Stimulated activated naive CD8-positive, alpha-beta T cell treated with anti-CD3 and anti-CD28 coated beads, Interleukin-15, amount 100 ng/mL, for 72 hours (primary cell): ENCODE results near the gene EFNA5.

Experiments
- ATAC-seq: fragments of 150-1000 bp; cut with Tn5 transposase; 2 replicates; pipeline ENCODE4 v1.10.0; 2021; ENCODE audit warnings: mild to moderate bottlenecking, moderate library complexity
- DNase-seq, 2 donors: peaks; one replicate each; pipeline ENCODE4 v3.0.0; 2021 to 2022
- H3K27ac Mint-ChIP-seq, 2 donors: one replicate each; pipeline ENCODE4 v1.8.0; 2022; ENCODE audit warnings: mild to moderate bottlenecking in 2 of 2, mixed read lengths in 2 of 2, moderate library complexity in 2 of 2
- H3K27me3 Mint-ChIP-seq: one replicate; pipeline ENCODE4 v1.8.0; 2022; ENCODE audit warnings: mixed read lengths
- H3K4me1 Mint-ChIP-seq: one replicate; pipeline ENCODE4 v1.8.0; 2022; ENCODE audit warnings: mild to moderate bottlenecking, mixed read lengths
- H3K4me3 Mint-ChIP-seq, 2 donors: one replicate each; pipeline ENCODE4 v1.8.0; 2022; ENCODE audit warnings: mild to moderate bottlenecking in 2 of 2, mixed read lengths in 2 of 2, moderate library complexity in 1 of 2
- H3K9me3 Mint-ChIP-seq, 2 donors: one replicate each; pipeline ENCODE4 v1.8.0; 2022; ENCODE audit warnings: mixed read lengths in 2 of 2

Gene EFNA5

DNA sequence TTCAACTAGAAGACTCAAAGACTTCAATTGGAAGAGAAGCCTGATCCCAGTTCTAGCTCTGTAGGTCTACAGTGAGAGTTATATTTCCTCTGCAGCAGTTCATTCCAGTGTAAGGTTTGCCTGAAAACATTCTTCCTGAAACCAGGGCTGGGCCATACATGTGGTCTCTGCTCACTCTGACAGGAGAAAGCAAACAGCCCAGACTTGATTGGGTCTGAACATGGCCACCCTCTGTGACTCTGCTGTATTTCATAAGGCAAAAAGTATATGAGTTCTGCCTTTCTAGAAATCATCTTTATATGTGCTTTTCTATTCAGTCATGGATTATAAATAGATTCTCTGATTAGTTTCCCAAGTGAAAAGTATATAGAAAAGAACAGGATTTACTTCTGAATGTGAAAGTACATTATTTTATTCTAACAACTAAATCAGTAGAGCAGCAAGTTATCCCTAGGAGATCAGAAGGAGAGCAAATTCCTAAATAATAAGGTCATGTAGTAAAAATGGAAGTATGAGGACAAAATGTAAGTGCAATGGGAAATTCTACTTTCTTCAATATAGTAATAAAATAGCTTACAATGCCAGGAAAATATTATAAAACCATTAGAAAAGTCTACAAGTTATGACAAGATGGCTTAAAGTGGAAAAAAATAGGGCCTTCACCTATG, 144.3 kb downstream of the EFNA5 start:
- Mint-ChIP-seq H3K27me3 (peaks cover under 1% of the 10 kb centered on the region), H3K9me3 (no peaks in the 10 kb centered on the region), H3K27ac (no peak overlapping the region), H3K4me3 (no peak overlapping the region), H3K4me1 (no peaks in the 10 kb centered on the region)
- DNase-seq (no peak), ATAC-seq (no peak)

DNA sequence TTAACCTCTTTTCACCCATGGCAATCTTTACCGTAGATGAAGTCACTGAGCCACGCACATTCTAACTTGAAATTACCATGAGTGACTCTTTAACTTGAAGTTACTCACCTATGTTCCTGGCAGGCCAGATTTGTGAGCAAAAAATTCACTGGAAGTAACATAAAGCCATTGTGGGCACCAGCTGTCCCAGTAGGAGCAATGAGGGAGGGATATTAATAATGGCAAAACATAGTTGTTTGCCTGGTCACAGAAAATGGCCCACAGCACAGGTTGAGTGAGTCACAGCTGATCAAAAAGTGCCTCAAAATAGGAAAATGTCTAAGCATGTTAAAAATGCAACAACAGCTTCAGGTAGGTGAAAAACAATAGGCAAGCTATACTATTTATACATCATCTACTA, 146.6 kb downstream of the EFNA5 start:
- Mint-ChIP-seq H3K4me3 (no peak overlapping the region), H3K9me3 (no peaks in the 10 kb centered on the region), H3K27ac (no peak overlapping the region), H3K27me3 (no peaks in the 10 kb centered on the region), H3K4me1 (no peaks in the 10 kb centered on the region)
- ATAC-seq: no peak
- no peak for DNase-seq

DNA sequence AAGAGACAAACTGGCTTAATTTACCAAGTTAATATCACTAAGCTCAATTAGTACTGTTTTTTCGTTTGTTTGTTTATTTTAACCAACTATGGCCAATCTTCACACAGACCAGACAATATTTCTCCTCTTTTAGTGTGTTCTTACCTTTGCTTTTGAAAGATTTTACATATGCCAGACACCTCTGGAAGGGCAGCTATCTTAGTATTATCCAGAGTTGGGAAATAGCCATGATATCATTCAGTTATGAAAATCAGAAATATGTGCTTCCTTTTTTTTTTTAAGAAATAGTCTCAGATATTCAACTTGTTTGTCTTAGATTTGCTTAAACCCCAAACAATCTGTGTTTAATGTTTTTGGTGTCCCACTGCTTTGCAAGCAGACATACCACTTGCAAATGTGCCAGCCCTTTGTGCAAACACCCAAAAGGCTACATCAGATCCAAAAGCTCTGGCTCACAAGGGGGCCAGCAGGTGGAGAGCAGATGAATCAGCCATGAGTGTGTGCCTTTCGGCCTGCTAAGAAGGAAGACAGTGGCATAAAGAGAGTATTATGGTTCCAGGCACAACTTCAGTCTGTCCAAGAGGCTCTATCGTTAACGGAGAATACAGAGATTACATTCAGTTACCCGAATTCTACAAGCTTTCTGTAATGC, 147.6 kb downstream of the EFNA5 start:
- ATAC-seq: no peak
- H3K4me3 Mint-ChIP-seq: no peak overlapping the region
- H3K27me3 Mint-ChIP-seq: no peaks in the 10 kb centered on the region
- DNase-seq: no peak
- H3K4me1 Mint-ChIP-seq: no peaks in the 10 kb centered on the region
- no peak overlapping the region for H3K27ac Mint-ChIP-seq
- no peaks in the 10 kb centered on the region for H3K9me3 Mint-ChIP-seq

DNA sequence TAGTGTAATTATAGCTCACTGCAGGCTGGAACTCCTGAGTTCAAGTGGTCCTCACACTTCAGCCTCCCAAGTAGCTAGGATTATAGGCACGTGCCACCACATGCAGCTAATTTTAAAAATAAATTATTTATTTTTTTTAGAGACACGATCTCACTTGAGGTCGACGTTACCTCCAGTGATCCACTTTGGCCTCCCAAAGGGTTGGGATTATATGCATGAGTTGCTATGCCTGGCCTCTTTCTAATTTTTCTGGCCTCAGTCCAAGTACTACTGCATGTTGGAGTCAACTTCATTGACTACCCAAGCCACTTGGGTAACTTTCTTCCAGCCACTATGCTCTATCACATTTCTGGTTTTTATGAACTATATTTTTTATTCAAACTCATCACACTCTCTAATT, 148.3 kb downstream of the EFNA5 start:
- Mint-ChIP-seq H3K4me1 (no peaks in the 10 kb centered on the region), H3K4me3 (no peak overlapping the region), H3K27ac (no peak overlapping the region), H3K27me3 (no peaks in the 10 kb centered on the region), H3K9me3 (no peaks in the 10 kb centered on the region)
- no peak for DNase-seq
- ATAC-seq: no peak

DNA sequence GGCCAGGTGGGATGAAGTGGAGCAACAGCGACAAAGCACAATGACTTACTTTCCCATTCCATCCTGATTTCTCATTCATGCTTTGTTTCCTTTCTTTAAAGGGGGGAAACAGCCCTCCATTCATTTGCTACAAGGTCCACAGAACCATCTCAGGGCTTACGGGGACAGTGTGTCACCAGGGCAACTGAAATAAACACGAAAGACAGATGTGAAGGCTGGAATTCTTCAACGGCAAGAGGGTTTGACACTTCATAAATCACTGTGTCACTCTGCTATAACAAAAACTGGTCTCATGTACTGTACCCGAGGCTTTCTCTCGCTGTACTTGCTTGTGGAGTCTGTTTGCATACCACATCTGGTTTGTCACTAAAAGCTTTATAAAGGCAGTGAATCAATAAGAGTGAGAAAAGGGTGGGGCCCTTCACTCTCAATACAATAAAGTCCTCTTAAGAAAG, 150.8 kb downstream of the EFNA5 start:
- H3K4me3 Mint-ChIP-seq: no peak overlapping the region
- DNase-seq (no peak), ATAC-seq (no peak)
- no peaks in the 10 kb centered on the region for H3K9me3 Mint-ChIP-seq
- no peak overlapping the region for H3K27ac Mint-ChIP-seq
- H3K4me1 Mint-ChIP-seq: no peaks in the 10 kb centered on the region
- no peaks in the 10 kb centered on the region for H3K27me3 Mint-ChIP-seq

DNA sequence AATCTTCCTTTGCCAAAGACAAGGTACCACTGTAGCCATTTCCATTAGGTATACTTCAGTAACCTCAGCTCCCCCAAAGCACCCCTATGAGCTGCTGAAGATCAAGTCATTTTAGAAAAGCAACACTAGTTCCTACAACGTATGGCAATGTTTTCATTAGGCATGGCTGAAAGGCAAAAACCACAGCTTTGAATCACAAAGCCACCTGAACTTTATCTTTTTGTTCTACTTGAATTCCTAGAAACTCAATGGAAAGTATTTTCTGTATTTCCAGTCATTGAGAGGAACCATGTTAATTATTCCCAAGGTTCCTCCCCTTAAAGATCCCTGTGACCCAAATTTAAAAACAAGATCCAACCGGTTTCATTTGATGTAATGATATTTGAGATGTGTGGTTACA, 152.1 kb downstream of the EFNA5 start:
- Mint-ChIP-seq H3K27me3 (peaks cover 4% of the 10 kb centered on the region), H3K4me3 (no peak overlapping the region), H3K9me3 (no peaks in the 10 kb centered on the region), H3K27ac (no peak overlapping the region), H3K4me1 (no peaks in the 10 kb centered on the region)
- DNase-seq: no peak
- ATAC-seq: no peak

DNA sequence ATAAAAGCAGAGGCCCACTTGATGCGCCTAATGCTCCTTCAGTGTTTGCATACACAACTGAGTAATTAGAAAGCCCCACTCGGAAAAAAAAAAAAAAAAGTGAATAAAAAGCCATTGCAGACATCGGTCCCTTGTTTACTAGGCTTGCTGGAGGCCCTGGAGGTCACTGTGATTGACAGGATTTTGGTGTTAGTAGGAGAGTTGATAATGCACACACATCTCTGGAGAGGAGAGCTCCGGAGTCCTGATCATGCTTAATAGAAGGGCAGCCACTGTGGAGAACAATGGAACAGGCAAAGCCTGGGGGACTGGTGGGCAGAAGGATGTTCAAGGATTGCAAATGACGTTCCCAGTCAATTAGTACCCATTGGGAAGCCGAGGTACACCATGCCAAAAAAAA, 152.5 kb downstream of the EFNA5 start:
- no peak for DNase-seq
- no peak for ATAC-seq
- Mint-ChIP-seq H3K27ac (no peak overlapping the region), H3K9me3 (no peaks in the 10 kb centered on the region), H3K4me1 (no peaks in the 10 kb centered on the region), H3K27me3 (peaks cover 8% of the 10 kb centered on the region), H3K4me3 (no peak overlapping the region)

DNA sequence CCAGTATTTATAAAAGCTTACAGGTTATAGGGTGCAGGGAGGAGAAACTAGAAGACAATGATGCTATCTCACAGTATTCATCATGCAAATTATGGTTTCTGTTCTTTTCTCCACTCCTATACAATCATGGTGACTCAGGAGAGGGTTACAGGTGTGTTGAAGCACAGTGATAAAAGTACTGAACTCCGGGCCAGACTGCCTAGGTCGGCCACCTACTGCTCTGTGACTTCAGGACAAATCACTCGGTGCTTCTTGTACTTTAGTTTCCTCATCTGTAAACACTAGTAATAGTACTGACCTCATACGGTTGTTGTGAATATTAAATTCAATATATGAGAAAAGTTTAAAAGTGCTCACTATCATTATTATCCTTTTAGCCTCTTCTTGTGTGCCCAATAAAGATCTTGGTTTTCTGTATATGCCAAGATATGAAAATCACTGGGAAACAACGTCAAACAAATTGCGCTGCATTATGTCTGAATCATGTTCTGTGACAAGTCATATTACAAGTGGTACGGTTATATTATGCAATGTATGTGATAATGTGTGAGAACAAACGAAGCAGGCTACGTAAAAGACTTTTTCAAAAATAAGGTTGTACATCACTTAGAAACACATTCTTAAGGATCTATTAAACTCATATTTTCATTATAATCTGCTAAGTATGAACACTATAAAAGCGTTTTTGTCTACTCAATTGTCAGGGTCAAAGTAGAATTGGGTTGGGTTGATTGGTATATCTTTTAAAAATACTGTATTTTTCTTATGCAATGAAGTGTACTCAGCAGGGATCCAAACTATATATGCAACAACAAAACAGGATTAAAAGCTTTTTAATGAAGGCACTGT, 153.3 kb downstream of the EFNA5 start:
- ATAC-seq: no peak
- H3K4me3 Mint-ChIP-seq: no peak overlapping the region

DNA sequence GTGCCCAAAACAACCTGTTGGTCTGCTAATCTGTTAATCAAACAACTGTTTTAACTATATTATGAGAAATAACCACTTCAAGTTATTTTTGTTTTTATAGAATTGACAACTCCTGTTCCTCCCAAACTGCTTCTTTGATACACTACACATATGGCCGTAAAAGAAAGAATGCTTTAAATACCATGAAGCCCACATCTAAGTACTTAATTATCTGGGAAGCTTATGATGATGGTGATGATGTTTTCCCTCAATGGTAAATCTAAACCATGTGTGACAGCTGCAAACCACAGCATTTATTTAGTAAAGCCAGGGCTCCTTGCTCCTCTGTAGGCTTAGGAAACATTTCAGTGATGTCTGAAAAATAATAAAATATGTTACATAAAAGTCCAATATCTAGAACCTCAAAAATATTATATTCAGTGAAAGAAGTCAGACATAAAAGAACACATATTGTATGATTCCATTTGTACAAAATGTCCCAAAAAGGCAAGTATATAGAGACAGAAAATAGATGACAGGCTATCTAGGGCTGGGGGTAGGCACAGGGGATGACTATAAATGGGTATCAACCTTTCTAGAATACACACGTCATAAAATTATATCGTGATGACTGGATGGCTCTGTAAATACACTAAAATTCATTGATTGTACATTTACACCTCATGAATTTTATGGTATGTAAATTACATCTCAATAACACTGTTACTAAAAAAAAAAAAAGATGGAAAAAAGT, 154.1 kb downstream of the EFNA5 start:
- ATAC-seq (no peak), DNase-seq (no peak)
- no peak overlapping the region for H3K27ac Mint-ChIP-seq
- no peaks in the 10 kb centered on the region for H3K9me3 Mint-ChIP-seq
- no peaks in the 10 kb centered on the region for H3K4me1 Mint-ChIP-seq
- no peak overlapping the region for H3K4me3 Mint-ChIP-seq
- peaks cover 14% of the 10 kb centered on the region for H3K27me3 Mint-ChIP-seq

More for the DNA sequence above, 153.3 kb downstream of the EFNA5 start:
- Mint-ChIP-seq H3K9me3 (no peaks in the 10 kb centered on the region), H3K4me1 (no peaks in the 10 kb centered on the region), H3K27me3 (peaks cover 14% of the 10 kb centered on the region), H3K27ac (no peak overlapping the region)
- no peak for DNase-seq

DNA sequence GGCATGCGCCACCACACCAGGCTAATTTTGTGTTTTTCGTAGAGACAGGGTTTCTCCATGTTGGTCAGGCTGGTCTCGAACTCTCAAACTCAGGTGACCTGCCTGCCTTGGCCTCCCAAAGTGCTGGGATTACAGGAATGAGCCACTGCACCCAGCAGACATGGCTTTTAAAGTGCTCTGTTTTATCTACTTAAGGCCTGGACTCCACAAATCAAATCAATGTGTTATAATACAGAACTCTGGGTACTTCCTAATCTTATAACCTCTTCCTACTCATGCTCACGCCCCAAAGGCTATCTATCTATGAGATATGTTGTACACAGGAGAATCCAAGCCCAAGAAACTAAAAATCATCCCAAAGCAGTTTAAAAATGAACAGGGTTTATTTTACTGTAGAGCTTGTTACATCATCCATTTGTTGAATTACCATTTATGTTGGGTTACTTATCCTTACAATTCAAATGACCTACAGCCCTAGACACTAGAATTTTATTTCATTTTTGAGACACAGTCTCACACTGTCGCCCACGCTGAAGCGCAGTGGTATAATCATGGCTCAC, 155.1 kb downstream of the EFNA5 start:
- Mint-ChIP-seq H3K27ac (no peak overlapping the region), H3K4me3 (no peak overlapping the region), H3K9me3 (no peaks in the 10 kb centered on the region), H3K4me1 (no peaks in the 10 kb centered on the region), H3K27me3 (peaks cover 14% of the 10 kb centered on the region)
- no peak for DNase-seq
- no peak for ATAC-seq

DNA sequence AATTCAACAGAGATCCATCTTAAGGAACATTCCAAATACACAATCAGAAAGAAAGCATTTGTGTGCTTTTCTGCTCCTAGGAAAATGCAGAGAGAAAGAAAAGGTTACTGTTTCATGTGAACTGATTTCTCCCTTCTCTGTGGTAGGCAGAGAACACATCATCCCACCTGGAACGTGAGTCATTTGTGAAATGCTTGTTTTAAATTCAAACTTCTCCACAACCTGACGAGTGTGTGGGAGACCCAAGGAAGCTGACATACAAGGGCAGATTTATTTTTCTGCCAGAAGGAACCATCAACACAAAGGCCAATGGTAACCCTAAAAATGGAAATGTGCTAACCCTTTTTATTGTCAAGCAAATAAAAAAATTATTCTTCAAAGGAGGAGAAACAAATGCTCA, 156.4 kb downstream of the EFNA5 start:
- Mint-ChIP-seq H3K4me3 (no peak overlapping the region), H3K4me1 (no peaks in the 10 kb centered on the region), H3K9me3 (no peaks in the 10 kb centered on the region), H3K27me3 (peaks cover 14% of the 10 kb centered on the region), H3K27ac (no peak overlapping the region)
- DNase-seq (no peak), ATAC-seq (no peak)

DNA sequence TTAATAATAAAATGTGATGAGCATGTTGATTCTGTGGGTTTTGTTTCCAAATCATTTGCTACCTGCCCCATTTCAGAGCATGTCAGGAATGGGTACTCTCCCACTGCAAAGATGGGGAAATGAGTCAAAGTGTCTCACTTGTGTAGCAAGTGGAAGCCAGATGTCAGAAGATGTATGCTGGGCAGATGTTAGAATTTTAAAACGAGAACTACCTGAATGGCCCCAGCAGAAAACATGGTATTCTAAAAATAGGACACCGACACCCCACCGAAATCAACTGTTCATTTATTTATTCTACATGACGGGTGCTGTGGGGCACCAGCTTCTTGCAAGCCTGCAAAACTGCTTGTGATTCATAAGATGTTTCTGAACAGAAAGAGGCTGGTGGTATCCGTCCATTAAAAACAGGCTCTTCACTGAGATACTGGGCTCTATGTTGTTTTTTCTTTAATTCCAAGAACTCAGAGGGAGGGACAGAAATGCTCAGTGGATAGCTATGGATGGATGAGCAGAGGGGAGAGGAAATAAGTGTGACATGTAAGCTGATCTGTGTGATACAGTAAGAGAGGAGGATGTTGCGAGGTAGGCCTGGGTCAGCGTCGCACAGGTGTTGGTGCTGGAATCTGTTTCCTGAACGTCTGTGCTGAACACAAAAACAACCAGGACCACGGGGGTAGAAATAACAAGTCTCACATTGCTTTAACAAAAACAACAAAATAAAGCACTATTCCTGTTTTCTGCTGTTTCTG, 157.2 kb downstream of the EFNA5 start:
- ATAC-seq: no peak
- no peak for DNase-seq
- Mint-ChIP-seq H3K4me3 (no peak overlapping the region), H3K27me3 (peaks cover 14% of the 10 kb centered on the region), H3K4me1 (no peaks in the 10 kb centered on the region), H3K9me3 (no peaks in the 10 kb centered on the region), H3K27ac (no peak overlapping the region)

DNA sequence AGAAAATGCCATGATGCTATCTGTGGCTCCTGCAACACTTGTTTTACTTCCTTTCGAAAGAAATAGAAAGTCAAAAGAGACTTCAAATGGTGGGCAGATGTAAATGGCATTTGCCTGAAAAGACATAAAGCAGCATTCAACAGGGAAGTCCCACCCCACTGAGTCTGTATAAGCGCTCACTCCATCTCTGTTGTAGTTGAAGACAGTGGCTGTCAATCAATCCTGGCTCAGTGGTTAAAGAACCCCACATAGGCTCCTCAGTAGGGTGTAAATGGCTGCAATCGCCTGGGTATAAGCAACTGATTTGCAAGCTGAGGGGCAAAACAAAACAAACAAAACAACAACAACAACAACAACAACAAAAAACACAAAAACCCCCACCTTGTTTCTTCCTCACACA, 158.7 kb downstream of the EFNA5 start:
- DNase-seq (no peak), ATAC-seq (no peak)
- H3K9me3 Mint-ChIP-seq: no peaks in the 10 kb centered on the region
- no peak overlapping the region for H3K4me3 Mint-ChIP-seq
- H3K4me1 Mint-ChIP-seq: no peaks in the 10 kb centered on the region
- peaks cover 14% of the 10 kb centered on the region for H3K27me3 Mint-ChIP-seq
- no peak overlapping the region for H3K27ac Mint-ChIP-seq

DNA sequence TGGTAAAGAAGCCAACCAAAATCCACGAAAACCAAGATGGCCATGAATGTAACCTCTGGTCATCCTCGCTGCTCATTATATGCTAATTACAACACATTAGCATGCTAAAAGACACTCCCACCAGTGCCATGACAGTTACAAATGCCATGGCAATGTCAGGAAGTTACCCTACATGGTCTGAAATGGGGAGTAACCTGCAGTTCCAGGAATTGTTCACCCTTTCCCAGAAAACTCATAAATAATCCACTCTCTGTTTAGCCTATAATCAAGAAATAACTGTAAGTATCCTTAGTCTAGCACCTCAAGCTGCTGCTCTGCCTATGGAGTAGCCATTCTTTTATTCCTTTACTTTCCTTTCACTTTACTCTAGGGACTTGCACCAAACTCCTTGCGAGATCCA, 160.6 kb downstream of the EFNA5 start:
- Mint-ChIP-seq H3K27ac (no peak overlapping the region), H3K27me3 (peaks cover 27% of the 10 kb centered on the region), H3K9me3 (no peaks in the 10 kb centered on the region), H3K4me3 (no peak overlapping the region), H3K4me1 (no peaks in the 10 kb centered on the region)
- ATAC-seq (no peak), DNase-seq (no peak)

DNA sequence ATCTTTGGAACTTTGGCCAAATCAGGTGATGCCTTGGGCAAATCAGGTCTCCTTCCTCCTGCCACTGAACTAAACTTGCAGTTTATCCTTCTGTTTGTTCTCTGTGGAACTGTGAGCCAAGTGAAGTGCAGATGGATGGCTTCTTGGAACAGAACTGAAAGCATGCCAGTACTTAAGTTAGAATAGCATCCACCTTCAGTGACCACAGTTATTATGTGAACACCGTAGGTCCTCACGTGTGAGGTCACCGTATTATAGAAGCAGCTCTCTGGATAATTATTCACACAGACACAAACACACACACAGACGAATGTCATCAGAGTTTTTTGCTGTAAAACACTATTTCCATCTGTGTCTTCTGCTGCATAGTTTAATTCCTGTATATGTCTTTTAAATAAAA, 162.6 kb downstream of the EFNA5 start:
- ATAC-seq (no peak), DNase-seq (no peak)
- Mint-ChIP-seq H3K27ac (no peak overlapping the region), H3K4me1 (no peaks in the 10 kb centered on the region), H3K9me3 (no peaks in the 10 kb centered on the region), H3K4me3 (no peak overlapping the region), H3K27me3 (peaks cover 19% of the 10 kb centered on the region)
